HTERT RPE-1 (cell line): ENCODE measurements around the gene GIMAP6.
"Not testable (repeated sequence)": the region's sequence is repeated elsewhere in the genome, so short reads cannot be mapped to it uniquely, and the experiment has no call there.

Source experiments
- in situ Hi-C: fragments of 300-500 bp; cut with MboI; formaldehyde crosslinking; loops from 4 replicates; pipeline ENCODE4 v1.14.3; 2020; ENCODE audit warnings: low sequenced_read_pairs

Gene GIMAP6

GRCh38 chr7:150586785-150587152 lies 45.4 kb downstream of the GIMAP6 start:
- in situ Hi-C loops, result no loop called here

GRCh38 chr7:150586068-150586784 lies 46.0 kb downstream of the GIMAP6 start:
- in situ Hi-C loops, result no loop called here

- in situ Hi-C loops, result no loop called here
These were observed 47.0 kb downstream of the GIMAP6 start for GRCh38 chr7:150585199-150585598.

GRCh38 chr7:150580638-150581394 lies 51.4 kb downstream of the GIMAP6 start:
- in situ Hi-C loops, result no loop called here

DNA sequence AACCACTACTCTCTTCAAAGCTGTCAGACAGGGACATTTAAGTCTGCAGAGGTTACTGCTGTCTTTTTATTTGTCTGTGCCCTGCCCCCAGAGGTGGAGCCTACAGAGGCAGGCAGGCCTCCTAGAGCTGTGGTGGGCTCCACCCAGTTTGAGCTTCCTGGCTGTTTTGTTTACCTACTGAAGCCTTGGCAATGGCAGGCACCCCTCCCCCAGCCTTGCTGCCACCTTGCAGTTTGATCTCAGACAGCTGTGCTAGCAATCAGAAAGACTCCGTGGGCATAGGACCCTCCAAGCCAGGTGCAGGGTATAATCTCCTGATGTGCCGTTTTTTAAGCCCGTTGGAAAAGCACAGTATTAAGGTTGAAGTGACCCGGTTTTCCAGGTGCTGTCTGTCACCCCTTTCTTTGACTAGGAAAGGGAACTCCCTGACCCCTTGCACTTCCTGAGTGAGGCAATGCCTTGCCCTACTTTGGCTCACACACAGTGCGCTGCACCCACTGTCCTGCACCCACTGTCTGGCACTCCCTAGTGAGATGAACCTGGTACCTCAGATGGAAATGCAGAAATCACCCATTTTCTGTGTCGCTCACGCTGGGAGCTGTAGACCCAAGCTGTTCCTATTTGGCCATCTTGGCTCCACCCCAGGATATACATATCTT lies 52.1 kb downstream of the GIMAP6 start:
- in situ Hi-C loops, result not testable (repeated sequence)
